Measurements from ENCODE around the gene CUL7. TPM values are rescaled to one million over a fixed set of nuclear protein-coding genes. Genes with fewer than 3 reads are reported as not detected.
"Not testable (repeated sequence)": the region's sequence is repeated elsewhere in the genome, so short reads cannot be mapped to it uniquely, and the experiment has no call there.

Gene CUL7
- total RNA-seq, 1 donor from 2014 or later, result 9.6 TPM

- DNase-seq, result peak; percentile 91
- intact Hi-C loops (cut with micrococcal nuclease), result no loop called here
- ATAC-seq, result peak; percentile 77
Measured at GRCh38 chr6:43021270-43022047, 32.2 kb downstream of the CUL7 start, which contains the start of gene RRP36. TSS of gene RRP36 (plus strand) at chr6:43021623. CDS start at chr6:43021655, 32 bp downstream.

- intact Hi-C loops (cut with micrococcal nuclease), result no loop called here
- no peak for ATAC-seq
Measured at GRCh38 chr6:43020847-43021246, 32.8 kb downstream of the CUL7 start.

GRCh38 chr6:43020052-43020705 is 33.5 kb downstream of the CUL7 start:
- ATAC-seq, result no peak
- intact Hi-C loops (cut with micrococcal nuclease), result no loop called here
- no peak for DNase-seq

More at GRCh38 chr6:43020847-43021246, 32.8 kb downstream of the CUL7 start:
- peak; percentile 18 for DNase-seq

GRCh38 chr6:43019152-43019551 is 34.5 kb downstream of the CUL7 start:
- no peak for ATAC-seq
- DNase-seq, result no peak
- intact Hi-C loops (cut with micrococcal nuclease), result no loop called here

GRCh38 chr6:43016943-43017334 is 36.7 kb downstream of the CUL7 start:
- peak; percentile 16 for ATAC-seq
- intact Hi-C loops (cut with micrococcal nuclease), result no loop called here
- peak; percentile 69 for DNase-seq

GRCh38 chr6:43016176-43016942 is 37.3 kb downstream of the CUL7 start:
- peak; percentile 34 for ATAC-seq
- intact Hi-C loops (cut with micrococcal nuclease), result no loop called here
- peak; percentile 54 for DNase-seq

- intact Hi-C loops (cut with micrococcal nuclease), result no loop called here
- DNase-seq (no peak), ATAC-seq (no peak)
Measured at GRCh38 chr6:43014434-43014909, 39.2 kb downstream of the CUL7 start.

- DNase-seq (peak; percentile 98), ATAC-seq (peak; percentile 90)
- intact Hi-C loops (cut with micrococcal nuclease), result no loop called here
Measured at GRCh38 chr6:43013843-43014433, 39.7 kb downstream of the CUL7 start, which contains the start of the genes KLHDC3 and MEA1. TSS of gene KLHDC3 (plus strand) at chr6:43014249. CDS start at chr6:43017193, 2,944 bp downstream. TSS of gene MEA1 (minus strand) at chr6:43013946. CDS start at chr6:43013813, 133 bp downstream.

GRCh38 chr6:43013097-43013842 is 40.4 kb downstream of the CUL7 start:
- DNase-seq (no peak), ATAC-seq (no peak)
- intact Hi-C loops (cut with micrococcal nuclease), result no loop called here

GRCh38 chr6:43012364-43012763 is 41.3 kb downstream of the CUL7 start:
- DNase-seq (no peak), ATAC-seq (no peak)
- intact Hi-C loops (cut with micrococcal nuclease), result no loop called here

- DNase-seq, result no peak
- intact Hi-C loops (cut with micrococcal nuclease), result no loop called here
- ATAC-seq, result no peak
Measured at GRCh38 chr6:43011207-43011606, 42.4 kb downstream of the CUL7 start.

- ATAC-seq, result peak; percentile 21
Measured at GRCh38 chr6:43009124-43009523, 44.5 kb downstream of the CUL7 start.

GRCh38 chr6:43007126-43007525 is 46.5 kb downstream of the CUL7 start:
- ATAC-seq (no peak), DNase-seq (no peak)
- intact Hi-C loops (cut with micrococcal nuclease), result no loop called here

More at GRCh38 chr6:43009124-43009523, 44.5 kb downstream of the CUL7 start:
- intact Hi-C loops (cut with micrococcal nuclease), result no loop called here
- DNase-seq, result peak; percentile 69

GRCh38 chr6:43006251-43006650 is 47.4 kb downstream of the CUL7 start:
- ATAC-seq, result no peak
- no peak for DNase-seq
- intact Hi-C loops (cut with micrococcal nuclease), result no loop called here

- intact Hi-C loops (cut with micrococcal nuclease), result no loop called here
- DNase-seq (no peak), ATAC-seq (no peak)
Measured at GRCh38 chr6:43005844-43006243, 47.8 kb downstream of the CUL7 start.

- no peak for DNase-seq
- ATAC-seq, result no peak
- intact Hi-C loops (cut with micrococcal nuclease), result loop anchor here (5.0 kb wide), 1 partner anchor 140 kb away; no protein-coding TSS in a partner anchor
Measured at GRCh38 chr6:43001843-43002242, 51.8 kb downstream of the CUL7 start.

GRCh38 chr6:42998205-42998604 is 55.4 kb downstream of the CUL7 start:
- DNase-seq; intact Hi-C loops (cut with micrococcal nuclease); ATAC-seq: not testable (repeated sequence)

- ATAC-seq (no peak), DNase-seq (no peak)
- intact Hi-C loops (cut with micrococcal nuclease), result no loop called here
Measured at GRCh38 chr6:42996513-42996912, 57.1 kb downstream of the CUL7 start.
